ENCODE measurements around the gene TMEM106B.

TMEM106B gene

DNA sequence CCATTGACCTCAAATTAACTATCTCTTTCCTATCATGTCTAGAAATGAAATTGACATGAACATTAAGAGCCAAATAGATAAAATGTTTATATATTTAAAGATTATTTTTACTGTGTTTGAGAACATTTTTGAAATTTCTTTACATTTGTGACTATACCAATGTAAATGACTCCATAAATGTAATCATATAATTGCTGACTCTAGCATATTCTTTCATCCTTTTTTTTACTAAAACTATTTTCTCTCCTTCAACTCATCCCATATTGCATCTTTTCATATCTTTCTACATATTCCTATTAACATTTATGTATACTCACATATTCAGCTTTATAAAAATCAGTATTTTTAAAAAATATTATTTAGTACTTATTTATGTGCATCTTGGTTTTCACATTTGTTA is 16.9 kb downstream of the TMEM106B start:
- DNase-seq (ENCODE audit: low read depth), result no peak

DNA sequence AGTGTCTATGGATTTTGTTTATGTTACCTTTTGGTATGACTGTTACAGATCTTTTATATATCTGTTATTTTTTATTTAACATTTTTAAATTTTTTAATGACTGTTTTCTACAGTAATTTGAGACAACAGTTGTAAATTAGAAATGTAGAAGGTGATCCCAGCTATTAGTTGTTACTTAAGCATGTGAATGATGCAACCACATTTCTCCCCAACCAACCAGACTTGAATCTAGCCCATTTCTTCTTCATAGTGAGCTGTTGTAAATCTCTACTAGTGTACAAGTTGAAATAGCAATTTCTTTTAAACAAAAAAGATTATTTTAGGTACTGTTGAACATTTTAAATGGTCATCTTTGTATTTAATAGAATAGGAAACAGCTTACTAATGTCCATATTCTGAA is 18.0 kb downstream of the TMEM106B start:
- no peak for DNase-seq (ENCODE audit: low read depth)

DNA sequence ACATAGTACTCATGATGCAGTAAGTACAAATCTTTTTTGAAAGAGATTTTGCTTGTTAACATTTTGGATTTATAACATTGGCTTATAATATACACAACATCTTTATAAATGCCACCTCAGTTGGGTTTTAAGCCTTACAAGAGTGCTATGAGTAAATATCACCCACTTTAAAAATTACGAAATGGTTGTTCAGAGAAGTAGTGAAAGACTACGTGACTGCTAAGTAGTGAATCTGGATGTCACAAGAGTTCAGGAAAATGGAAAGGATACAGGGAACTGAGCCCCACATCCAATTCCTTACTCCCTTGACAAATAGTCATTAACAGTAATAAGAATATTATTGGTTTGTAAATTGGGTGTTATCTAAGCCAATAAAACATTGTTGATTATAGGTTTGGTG is 20.0 kb downstream of the TMEM106B start:
- no peak for DNase-seq (ENCODE audit: low read depth)

DNA sequence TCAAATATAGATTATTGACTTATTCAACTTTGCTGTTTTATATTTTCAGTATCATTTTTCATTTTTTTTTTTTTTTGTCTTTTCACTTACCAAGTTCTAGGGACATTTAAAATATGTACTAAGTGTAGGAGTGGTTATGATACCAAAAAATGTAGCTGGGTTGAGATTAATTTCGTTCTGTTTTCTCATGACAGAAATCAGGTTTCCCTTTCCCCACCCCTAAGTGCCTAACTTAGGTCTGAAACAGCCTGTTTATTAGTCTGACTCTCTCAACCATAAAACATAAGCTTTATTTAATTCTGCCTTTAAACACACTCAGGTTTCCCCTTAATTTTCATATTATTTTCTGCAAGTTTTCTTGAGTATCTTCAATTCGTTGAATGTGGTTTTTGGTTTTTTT is 22.1 kb downstream of the TMEM106B start:
- no peak for DNase-seq (ENCODE audit: low read depth)

DNA sequence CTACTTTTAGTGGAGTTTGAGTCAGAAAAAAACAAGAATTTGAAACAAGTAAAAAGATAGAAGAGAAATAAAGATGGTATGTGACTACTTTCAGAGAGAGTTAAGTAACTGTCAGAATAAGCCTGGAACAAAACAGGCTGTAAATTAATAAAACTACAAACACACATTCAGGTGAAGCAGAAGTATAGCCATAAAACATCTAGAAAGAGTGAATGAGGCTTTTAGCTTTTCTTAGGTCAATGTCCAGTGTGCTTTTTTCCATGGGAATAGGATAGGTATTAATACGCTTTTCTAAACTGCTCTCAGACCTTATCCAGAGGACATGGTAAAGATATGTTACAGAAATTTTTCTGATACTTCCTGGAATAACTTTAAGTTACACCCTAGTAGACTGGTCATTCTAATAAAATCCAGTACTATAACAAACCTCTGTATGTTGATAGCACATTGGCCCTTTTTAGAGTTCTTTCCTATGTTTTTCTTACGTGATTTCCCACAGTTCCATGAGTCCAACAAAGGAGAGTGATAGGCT is 23.3 kb downstream of the TMEM106B start:
- DNase-seq (ENCODE audit: low read depth), result no peak

DNA sequence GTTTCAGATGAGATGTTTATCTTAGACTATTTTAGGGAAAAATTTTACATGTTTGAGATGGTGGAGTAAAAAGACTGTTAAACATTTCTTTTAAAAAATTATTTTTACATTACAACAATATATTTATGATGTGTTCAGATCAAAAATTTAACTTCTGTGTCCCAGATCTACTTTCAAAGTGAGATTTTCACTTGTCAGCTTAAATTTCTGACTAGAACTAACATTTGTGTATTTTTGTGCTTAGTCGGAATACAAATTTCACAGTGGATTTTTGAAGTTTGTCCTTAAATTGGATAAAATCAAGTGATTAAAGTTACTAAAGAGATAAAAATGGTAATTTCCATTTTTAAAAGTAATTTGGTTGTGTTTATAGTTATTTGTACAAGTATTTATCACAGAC is 24.9 kb downstream of the TMEM106B start:
- DNase-seq (ENCODE audit: low read depth), result no peak

DNA sequence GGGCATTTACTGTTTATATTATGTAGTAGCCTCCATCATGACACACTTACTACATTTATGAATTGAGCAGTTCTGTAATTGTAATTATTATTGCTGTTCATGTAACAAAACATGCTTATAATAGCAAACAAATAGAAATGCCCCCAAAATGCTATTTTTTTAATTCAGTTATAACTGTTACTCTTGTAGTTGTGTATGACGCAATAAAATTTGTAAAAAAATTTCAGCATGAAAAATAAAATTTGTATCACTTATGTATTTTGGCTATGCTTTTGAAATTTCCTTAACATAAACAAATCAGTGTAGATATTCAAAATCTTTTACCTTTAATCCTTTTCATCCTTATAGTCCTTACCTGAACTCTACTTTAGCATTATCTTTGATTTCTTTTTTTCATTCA is 25.9 kb downstream of the TMEM106B start:
- no peak for DNase-seq (ENCODE audit: low read depth)

DNA sequence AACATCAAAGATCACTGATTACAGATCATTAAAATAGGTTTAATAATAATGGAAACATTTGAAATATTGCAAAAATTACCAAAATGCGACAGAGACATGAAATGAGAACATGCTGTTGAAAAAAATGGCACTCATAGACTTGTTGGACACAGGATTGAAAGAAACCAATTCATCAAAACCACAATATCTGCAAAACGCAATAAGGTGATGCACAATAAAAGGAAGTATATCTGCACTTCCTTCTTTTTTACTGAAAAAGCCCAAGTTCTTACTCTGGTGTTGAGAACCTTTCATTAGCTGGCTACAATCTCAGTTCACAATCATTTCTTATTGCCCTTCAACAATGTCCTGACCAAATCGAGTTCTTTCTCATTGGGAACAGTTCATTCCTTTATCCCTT is 28.7 kb downstream of the TMEM106B start:
- DNase-seq (ENCODE audit: low read depth), result no peak

DNA sequence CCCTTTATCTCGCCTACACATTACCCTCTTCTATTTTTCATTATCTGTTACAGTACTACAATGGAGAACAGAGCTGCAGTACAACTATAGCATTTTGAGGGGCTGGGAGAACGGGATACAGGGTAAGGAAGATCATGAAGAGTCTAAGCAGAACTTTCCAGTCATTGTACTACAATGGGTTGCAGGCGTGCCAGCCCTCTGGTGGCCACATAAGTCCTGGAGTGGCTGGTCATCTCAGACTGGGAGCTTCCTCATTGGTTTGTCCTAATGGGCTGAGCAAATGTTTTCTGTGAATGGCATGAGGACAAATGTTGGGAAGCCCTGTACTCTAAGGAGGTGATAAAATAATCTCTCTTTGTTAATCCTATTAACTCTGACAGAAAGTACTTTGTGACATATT is 33.0 kb downstream of the TMEM106B start:
- DNase-seq (ENCODE audit: low read depth), result no peak

DNA sequence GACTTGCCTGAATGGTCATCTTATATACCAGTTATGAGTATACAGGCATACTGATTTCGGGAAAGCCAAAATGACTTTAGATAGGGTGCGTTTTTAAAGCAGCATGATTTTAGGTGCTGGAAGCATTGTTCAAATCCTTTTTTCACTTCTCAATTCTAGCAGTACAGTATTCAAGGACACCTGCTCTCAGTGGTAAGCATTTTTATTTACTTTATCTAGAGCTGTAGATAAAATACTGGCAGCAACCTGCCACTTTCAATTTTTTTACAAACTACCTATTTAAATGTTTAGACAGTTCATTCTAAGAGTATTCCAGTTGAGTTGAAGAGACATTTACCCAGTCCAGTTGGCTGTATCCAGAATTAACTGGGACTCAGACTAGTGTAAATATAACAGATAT is 33.6 kb downstream of the TMEM106B start:
- no peak for DNase-seq (ENCODE audit: low read depth)

DNA sequence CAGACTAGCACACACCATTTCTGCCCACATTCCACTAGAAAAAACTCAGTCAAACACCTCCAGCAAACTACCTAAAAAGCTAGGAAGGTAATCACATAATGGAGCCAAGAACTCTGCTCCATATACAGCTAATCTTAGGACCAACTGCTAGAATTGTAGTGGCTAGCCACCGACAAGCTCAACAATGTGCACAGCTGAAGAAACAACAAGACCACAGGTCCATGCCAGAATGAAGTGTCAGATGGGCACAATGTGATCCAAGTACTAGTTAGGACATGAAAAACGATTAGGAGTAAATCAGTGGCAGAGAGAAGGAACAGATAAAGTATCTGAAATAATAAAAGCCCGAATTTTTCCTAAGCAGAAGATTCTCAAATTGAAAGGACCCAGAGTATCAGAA is 38.6 kb downstream of the TMEM106B start:
- DNase-seq (ENCODE audit: low read depth), result no peak

DNA sequence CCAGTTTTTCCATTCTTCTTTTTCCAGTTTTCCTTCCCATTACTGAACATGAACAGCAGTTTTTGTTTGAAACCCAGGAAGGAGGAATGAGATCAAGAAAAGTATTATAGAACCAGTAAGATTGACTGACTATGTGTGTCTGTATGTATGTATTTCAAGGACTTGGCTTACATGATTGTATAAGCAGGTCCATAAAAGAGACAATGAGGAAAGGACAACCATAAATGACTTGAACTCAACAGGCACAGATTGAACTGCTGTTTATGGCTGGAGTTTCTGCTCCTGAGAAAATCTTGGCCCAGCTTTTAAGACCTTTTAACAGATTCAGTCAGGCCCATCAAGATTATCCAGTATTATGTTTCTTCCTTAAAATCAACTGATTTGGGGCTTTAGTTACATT is 39.1 kb downstream of the TMEM106B start:
- DNase-seq (ENCODE audit: low read depth), result no peak

DNA sequence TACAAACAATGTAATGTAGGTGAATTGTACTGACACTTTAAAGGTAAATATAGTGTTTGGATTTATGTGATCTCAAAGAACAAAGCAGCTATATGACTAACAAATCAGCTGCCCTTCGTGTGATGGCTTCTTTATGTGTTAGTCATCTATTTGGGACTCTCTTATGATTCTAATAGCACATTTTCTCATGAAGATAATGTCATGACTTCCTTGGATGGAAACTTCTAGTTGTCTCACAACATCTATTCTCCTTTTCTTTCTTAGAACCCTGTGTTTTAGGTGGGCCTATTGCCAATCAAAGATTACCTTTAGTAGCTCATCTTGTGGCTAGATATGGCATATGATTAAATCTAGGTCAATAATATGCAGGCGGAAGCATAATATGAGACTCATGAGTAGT is 45.0 kb downstream of the TMEM106B start:
- DNase-seq (ENCODE audit: low read depth), result no peak

DNA sequence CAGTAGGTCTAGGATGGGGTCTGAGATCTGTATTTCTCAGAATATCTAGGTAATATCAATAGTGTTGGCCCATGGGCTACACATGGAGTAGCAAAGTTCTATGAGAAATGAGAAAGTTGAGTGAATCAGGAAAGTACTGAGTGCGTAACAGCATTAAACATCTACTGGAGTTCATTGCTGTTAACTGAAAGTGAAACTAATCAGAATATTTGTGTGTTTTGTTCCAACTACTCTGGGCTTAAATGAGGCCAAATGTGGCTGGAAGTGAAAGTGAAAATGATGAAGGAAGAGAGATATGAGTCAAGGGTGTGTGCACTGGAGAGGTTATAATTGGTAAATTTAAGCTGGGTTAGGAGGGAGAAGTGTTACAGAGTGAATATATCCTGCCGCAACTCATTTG is 46.5 kb downstream of the TMEM106B start:
- DNase-seq (ENCODE audit: low read depth), result no peak

DNA sequence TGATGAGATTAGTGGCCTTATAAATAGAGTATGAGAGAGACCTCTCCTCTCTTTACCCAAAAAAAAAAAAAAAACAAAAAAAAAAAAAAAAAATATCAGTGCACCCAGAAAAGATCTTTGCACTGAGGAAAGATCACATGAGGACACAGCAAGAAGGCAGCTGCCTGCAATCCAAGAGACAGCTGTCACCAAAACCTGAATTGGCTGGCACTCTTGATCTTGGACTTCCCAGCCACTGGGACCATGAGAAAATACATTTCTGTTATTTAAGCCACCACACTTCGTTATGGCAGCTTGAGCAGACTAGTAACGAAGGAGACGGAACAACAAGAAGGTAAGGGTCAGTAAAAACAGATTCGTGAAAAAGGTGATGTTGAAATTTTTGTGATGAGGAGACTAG is 47.0 kb downstream of the TMEM106B start:
- DNase-seq (ENCODE audit: low read depth), result no peak

DNA sequence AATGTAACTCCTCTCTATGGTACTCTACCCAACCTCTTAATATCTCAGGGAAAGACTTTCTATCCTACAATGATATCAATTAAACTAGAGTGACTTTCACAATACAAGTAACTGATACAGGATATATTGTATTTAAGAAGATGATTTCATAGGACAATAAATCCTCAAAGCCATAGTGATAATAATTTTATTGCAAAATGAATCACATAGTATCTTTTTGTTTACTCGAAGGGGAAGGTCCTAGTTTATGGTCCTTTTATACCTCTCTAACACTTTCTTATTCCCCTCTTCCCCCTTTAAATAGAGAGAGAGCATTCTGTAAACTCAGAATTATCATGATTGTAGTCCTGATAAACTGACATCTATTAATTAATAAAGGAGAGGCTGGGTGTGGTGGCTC is 56.4 kb downstream of the TMEM106B start:
- no peak for DNase-seq (ENCODE audit: low read depth)

DNA sequence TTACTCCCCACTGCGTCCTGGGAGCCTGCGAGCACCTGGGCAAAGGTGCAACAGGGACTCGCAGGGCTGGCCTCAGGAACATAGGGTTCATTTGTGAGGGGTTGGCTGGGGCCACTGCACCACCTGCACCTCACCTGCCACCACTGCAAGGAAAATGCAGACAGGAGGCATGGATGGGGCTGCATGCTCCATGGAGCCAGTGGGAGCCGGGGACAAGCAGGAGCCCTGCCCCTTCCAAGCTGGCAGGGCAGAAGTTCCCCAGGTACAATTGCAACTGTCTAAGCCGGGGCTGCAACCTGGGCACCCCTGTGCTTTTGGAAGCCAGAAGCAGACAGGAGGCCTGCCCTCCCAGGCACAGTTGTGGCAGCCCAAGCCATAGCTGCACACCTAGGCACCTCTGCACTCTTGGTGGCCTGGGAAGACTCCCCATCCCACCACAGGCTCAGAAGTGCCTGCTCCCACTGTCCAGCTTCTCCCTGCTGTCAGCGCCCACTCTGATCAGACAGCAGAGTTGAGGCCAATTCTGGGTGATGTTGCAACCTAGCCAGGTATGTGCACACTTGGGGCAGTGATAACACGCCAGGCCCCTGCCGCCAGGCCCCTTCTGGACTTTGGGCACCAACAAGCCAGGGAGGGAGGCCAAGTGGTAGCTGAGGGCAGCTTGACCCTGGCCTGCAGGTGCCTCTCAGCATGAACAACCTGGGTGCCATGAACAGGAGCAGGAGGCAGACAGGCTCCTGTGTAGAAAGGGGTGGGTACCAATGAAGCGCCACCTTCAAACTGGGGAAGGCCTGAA is 58.2 kb downstream of the TMEM106B start:
- no peak for DNase-seq (ENCODE audit: low read depth)

DNA sequence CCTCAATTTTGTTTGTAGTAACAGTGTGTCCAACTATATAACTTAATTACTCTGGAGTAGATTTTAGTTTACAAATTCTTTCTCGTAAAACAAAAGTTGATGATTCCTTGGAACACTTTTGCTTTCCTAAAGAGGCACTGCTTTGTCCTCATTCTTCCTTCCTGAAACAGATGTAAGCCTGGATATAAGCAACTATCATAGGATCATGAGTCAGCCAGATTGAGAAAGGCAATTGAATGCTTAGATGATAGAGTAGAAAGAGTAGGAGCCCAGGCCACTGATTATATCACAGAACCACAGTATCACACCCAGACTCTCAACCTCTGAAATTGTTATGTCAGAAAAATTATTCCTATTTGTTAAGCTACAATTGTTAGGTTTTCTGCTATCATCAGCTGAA is 69.9 kb downstream of the TMEM106B start:
- DNase-seq (ENCODE audit: low read depth), result no peak

DNA sequence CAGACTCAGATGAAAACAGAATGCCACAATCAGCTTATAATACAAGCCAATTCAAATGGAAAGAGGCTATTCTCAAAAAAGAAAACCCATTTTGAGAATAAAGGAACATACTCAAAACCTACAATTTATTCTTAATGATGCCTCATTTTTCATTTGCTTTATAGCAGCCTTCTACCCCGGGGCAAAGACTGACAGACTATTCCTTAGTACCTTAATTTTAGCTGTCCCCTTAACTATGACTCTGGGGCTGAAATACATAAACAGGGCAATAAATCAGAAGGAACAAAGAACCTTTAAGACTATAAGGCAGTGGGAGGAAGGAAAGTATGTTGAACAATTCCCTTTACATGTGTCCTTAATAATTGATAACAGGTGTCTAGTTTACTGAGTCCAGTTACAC is 76.8 kb downstream of the TMEM106B start:
- no peak for DNase-seq (ENCODE audit: low read depth)

DNA sequence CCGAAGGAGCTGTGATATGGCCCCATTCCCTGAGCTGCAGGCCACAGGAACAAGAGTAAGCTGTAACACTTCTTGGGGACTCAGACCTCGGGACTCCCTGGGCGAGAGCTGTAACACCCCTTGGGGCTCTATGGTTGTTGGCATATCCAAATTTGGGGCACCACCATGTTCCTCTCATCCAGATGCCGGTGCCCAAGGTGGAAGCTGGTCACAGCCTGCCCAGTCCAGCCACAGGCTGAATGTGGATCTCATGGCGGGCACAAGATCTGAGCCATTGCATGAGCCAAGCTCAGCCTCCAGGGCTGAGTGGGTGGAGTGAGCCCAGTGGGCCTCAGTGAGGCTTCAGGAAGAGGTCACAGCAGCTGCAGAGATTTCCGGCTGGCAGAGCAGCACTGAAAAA is 78.9 kb downstream of the TMEM106B start:
- DNase-seq (ENCODE audit: low read depth), result no peak

DNA sequence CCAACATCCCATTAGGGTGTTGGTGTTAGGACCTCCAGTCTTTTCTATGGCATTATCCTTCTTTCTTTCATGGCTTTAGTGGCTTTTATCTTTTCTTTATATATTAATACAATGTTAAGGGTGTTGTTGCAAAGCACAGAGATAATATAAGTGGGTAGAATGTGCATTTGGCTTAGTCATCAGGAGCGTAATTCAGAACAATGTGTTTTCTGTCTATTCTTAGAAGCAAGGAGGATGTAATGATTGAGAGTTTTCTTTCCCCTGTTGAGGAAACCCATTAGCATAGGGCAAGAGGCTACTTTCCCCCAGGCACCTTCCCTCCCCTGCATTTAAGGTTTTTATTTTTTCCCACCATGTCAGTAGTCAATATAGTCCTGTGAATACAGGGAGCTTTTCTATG is 79.7 kb downstream of the TMEM106B start:
- DNase-seq (ENCODE audit: low read depth), result no peak

DNA sequence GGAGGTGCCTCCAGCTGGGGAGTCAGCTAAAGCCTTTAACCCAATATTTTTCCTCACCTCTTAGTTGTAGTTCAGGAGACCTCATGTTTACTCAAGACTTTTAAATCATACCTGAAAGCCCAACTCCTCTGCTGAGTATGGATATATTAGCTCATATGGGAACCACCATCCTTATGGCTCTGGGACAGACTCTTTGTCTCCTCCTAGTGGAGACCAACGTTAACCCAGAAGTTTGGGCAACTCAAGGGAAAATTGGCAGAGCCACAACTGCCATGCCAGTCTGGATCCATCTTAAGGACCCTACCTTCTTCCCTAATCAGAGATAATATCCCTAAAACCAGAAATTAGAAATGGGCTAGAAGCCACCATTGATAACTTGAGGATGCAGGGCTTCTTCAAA is 80.8 kb downstream of the TMEM106B start:
- DNase-seq (ENCODE audit: low read depth), result no peak
